ENCODE data around the gene CARD14. TPM values are rescaled to one million over a fixed set of nuclear protein-coding genes. Genes with fewer than 3 reads are reported as not detected.

The CARD14 gene
- total and polyA plus RNA-seq, 12 donors: 0.11 to 0.33 (median 0.14) TPM; not detected in 6

- Histone ChIP-seq H3K36me3 (peaks cover 0 to 58% (median 14%) of the 10 kb centered on the region in 9 donors), H3K9me3 (no peaks in the 10 kb centered on the region), H3K4me1 (peaks cover 6 to 42% (median 19%) of the 10 kb centered on the region in 9 donors), H3K27me3 (peaks cover 0 to 9% (median 0%) of the 10 kb centered on the region in 7 donors), H3K27ac (no peak overlapping the region), H3K4me3 (no peak overlapping the region)
- intact Hi-C loops (cut with DNase I): loop anchor here in 1 of 10 donors (5.0 to 10.0 kb wide), 2 partner anchors 47 to 71 kb away; partner anchors contain the start of genes EIF4A3 and RNF213
- 96 to 98% methylated on average over 13 of the region's 13 CpGs for WGBS, 2 donors
- no peak for DNase-seq
- TF ChIP-seq, protein P1, sequence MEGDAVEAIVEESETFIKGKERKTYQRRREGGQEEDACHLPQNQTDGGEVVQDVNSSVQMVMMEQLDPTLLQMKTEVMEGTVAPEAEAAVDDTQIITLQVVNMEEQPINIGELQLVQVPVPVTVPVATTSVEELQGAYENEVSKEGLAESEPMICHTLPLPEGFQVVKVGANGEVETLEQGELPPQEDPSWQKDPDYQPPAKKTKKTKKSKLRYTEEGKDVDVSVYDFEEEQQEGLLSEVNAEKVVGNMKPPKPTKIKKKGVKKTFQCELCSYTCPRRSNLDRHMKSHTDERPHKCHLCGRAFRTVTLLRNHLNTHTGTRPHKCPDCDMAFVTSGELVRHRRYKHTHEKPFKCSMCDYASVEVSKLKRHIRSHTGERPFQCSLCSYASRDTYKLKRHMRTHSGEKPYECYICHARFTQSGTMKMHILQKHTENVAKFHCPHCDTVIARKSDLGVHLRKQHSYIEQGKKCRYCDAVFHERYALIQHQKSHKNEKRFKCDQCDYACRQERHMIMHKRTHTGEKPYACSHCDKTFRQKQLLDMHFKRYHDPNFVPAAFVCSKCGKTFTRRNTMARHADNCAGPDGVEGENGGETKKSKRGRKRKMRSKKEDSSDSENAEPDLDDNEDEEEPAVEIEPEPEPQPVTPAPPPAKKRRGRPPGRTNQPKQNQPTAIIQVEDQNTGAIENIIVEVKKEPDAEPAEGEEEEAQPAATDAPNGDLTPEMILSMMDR (IDR thresholded peaks at IDR 0.05): no peak
- no peak for ATAC-seq
These were observed 48.0 kb downstream of the CARD14 start for GRCh38 chr17:80217703-80218362.

DNA sequence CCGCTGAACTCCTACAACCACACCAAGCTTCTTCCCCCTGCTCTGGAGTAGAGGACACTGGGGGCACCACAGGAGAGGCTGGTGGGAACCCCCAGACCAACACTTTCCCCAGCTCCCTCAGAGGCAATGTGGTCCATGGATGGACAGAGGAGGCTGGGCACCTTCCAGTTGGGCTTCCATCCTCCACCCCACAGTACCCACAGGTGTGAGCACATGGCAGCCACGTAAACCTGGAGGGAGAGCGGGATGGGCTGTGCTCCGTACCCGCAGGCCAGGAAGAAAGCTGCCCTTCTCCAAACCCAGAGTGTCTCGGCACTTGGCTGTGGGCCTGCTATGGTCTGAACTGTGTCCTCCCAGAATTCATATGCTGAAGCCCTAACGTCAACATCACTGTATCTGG is 48.6 kb downstream of the CARD14 start:
- Histone ChIP-seq H3K27me3 (peaks cover 0 to 9% (median 0%) of the 10 kb centered on the region in 7 donors), H3K36me3 (peaks cover 0 to 58% (median 14%) of the 10 kb centered on the region in 9 donors), H3K9me3 (no peaks in the 10 kb centered on the region), H3K4me1 (peaks cover 6 to 37% (median 19%) of the 10 kb centered on the region in 9 donors), H3K4me3 (no peak overlapping the region), H3K27ac (no peak overlapping the region)
- no peak for DNase-seq
- ATAC-seq: no peak
- intact Hi-C loops (cut with DNase I): loop anchor here in 1 of 10 donors (5.0 to 10.0 kb wide), 2 partner anchors 46 to 71 kb away; partner anchors contain the start of genes EIF4A3 and RNF213
- 88 to 94% methylated on average over 7 of the region's 7 CpGs for WGBS, 2 donors
- TF ChIP-seq, protein P1 (IDR thresholded peaks at IDR 0.05): no peak

- DNase-seq (peak; percentile 64 to 70), ATAC-seq (peak in 7 of 8 donors; percentile 30 to 69 (median 50))
- Histone ChIP-seq H3K36me3 (peaks cover 0 to 51% (median 13%) of the 10 kb centered on the region in 9 donors), H3K27ac (peak overlapping the region in 9 of 10 donors; percentile 72 to 91 (median 81)), H3K4me3 (peak overlapping the region; percentile 66 to 99 (median 92)), H3K27me3 (peaks cover 0 to 9% (median 0%) of the 10 kb centered on the region in 7 donors), H3K9me3 (no peaks in the 10 kb centered on the region), H3K4me1 (peaks cover 6 to 30% (median 19%) of the 10 kb centered on the region in 9 donors)
- TF ChIP-seq, protein P1 (IDR thresholded peaks at IDR 0.05): no peak
- 48 to 52% methylated on average over 15 of the region's 15 CpGs for WGBS, 2 donors
- intact Hi-C loops (cut with DNase I): loop anchor here in 1 of 10 donors (5.0 to 10.0 kb wide), 2 partner anchors 46 to 72 kb away; partner anchors contain the start of genes EIF4A3 and RNF213
These were observed 49.4 kb downstream of the CARD14 start for GRCh38 chr17:80219013-80219762.

DNA sequence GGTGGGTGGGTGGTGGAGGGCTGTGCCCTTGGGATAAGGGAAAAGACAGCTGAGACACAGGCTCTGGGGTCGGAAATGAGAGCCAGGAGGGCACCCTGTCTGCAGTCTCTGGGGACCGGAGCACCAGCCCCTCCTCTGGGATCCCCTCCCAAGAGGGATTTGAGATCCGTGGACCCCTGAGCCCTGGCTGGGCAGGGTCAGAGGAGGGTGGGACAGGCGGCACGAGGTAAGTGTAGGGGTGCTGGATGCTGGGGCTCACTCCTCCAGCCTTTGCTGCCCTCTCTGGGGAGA is 49.9 kb downstream of the CARD14 start:
- Histone ChIP-seq H3K9me3 (no peaks in the 10 kb centered on the region), H3K4me3 (peak overlapping the region; percentile 66 to 99 (median 92)), H3K36me3 (peaks cover 0 to 46% (median 8%) of the 10 kb centered on the region in 9 donors), H3K27ac (peak overlapping the region in 9 of 10 donors; percentile 72 to 91 (median 81)), H3K4me1 (peaks cover 6 to 30% (median 19%) of the 10 kb centered on the region in 9 donors), H3K27me3 (peaks cover 0 to 9% (median 0%) of the 10 kb centered on the region in 7 donors)
- DNase-seq: no peak
- TF ChIP-seq, protein P1 (IDR thresholded peaks at IDR 0.05): no peak
- 3 to 5% methylated on average over 5 of the region's 5 CpGs for WGBS, 2 donors
- peak in 6 of 8 donors; percentile 3 to 31 (median 19) for ATAC-seq
- intact Hi-C loops (cut with DNase I): loop anchor here in 3 of 10 donors (2.0 to 10.0 kb wide), 5 partner anchors 43 to 73 kb away; partner anchors contain the start of genes EIF4A3 (in 2 of the 3) and RNF213 (in 2 of the 3)

Measured in heart right ventricle (tissue), 16 donors.